NCI-H1417 treated with DMSO at 0.1 percent for 48 hours (cell line): ENCODE measurements around the gene KCNAB1.

Source experiments
- DNase-seq: peaks from one replicate; lab custom pipeline; 2025; lab: John Stamatoyannopoulos, UW

KCNAB1 gene

GRCh38 chr3:156317462-156318074 lies 197.2 kb downstream of the KCNAB1 start:
- no peak for DNase-seq

- no peak for DNase-seq
These were observed 201.6 kb downstream of the KCNAB1 start for GRCh38 chr3:156321945-156322344.

- DNase-seq: no peak
These were observed 203.1 kb downstream of the KCNAB1 start for GRCh38 chr3:156323466-156323865.

- no peak for DNase-seq
These were observed 210.0 kb downstream of the KCNAB1 start for GRCh38 chr3:156330415-156330814.

GRCh38 chr3:156332304-156332703 lies 211.9 kb downstream of the KCNAB1 start:
- DNase-seq: no peak

GRCh38 chr3:156334841-156335545 lies 214.6 kb downstream of the KCNAB1 start:
- no peak for DNase-seq

GRCh38 chr3:156339491-156339890 lies 219.1 kb downstream of the KCNAB1 start:
- DNase-seq: no peak

- DNase-seq: no peak
These were observed 221.0 kb downstream of the KCNAB1 start for GRCh38 chr3:156341332-156341731.

GRCh38 chr3:156341831-156342416 lies 221.5 kb downstream of the KCNAB1 start:
- no peak for DNase-seq

GRCh38 chr3:156344215-156344614 lies 223.8 kb downstream of the KCNAB1 start:
- no peak for DNase-seq

- DNase-seq: no peak
These were observed 228.7 kb downstream of the KCNAB1 start for GRCh38 chr3:156349111-156349510.

- DNase-seq: no peak
These were observed 229.6 kb downstream of the KCNAB1 start for GRCh38 chr3:156349978-156350377.

GRCh38 chr3:156350781-156351180 lies 230.4 kb downstream of the KCNAB1 start:
- no peak for DNase-seq

- DNase-seq: no peak
These were observed 231.4 kb downstream of the KCNAB1 start for GRCh38 chr3:156351783-156352182.

GRCh38 chr3:156352728-156353127 lies 232.3 kb downstream of the KCNAB1 start:
- no peak for DNase-seq

- DNase-seq: no peak
These were observed 233.2 kb downstream of the KCNAB1 start for GRCh38 chr3:156353563-156353962.

- DNase-seq: no peak
These were observed 236.4 kb downstream of the KCNAB1 start for GRCh38 chr3:156356537-156357363.

- DNase-seq: no peak
These were observed 237.9 kb downstream of the KCNAB1 start for GRCh38 chr3:156358232-156358631.

- no peak for DNase-seq
These were observed 239.0 kb downstream of the KCNAB1 start for GRCh38 chr3:156359368-156359767.

GRCh38 chr3:156360083-156360482 lies 239.7 kb downstream of the KCNAB1 start:
- DNase-seq: no peak

GRCh38 chr3:156360963-156361362 lies 240.6 kb downstream of the KCNAB1 start:
- no peak for DNase-seq

GRCh38 chr3:156366559-156366958 lies 246.2 kb downstream of the KCNAB1 start:
- no peak for DNase-seq

GRCh38 chr3:156368189-156368588 lies 247.8 kb downstream of the KCNAB1 start:
- no peak for DNase-seq
